PFSK-1 (cell line): ENCODE data around the gene SRGAP3.

Experiments
- POLR2AphosphoS5 ChIP-seq: IDR thresholded peaks from 2 replicates; pipeline ENCODE4 v1.6.1; 2012; ENCODE audit warnings: low read depth, mild to moderate bottlenecking, control low read depth, low read length, moderate library complexity
- REST ChIP-seq, 2 experiments: IDR thresholded peaks; 2 replicates each; pipeline versions ENCODE4 v1.6.1 to v1.8.0; 2011 to 2012; ENCODE audit warnings: low read depth in 2 of 2, low read length in 2 of 2, control low read depth in 1 of 2, inconsistent platforms in 1 of 2, mild to moderate bottlenecking in 1 of 2, moderate library complexity in 1 of 2; ENCODE audit not compliant: insufficient read depth in 1 of 2
- TAF1 ChIP-seq: IDR thresholded peaks from 2 replicates; pipeline ENCODE4 v1.6.1; 2012; ENCODE audit warnings: low read length, control low read depth, borderline replicate concordance; ENCODE audit not compliant: insufficient read depth

GRCh38 chr3:8976540-8977182 lies 272.8 kb downstream of the SRGAP3 start:
- no peak for TF ChIP-seq POLR2AphosphoS5
- TF ChIP-seq TAF1: no peak
- no peak for TF ChIP-seq REST (IDR thresholded peaks at IDR 0.05; ENCODE audit: insufficient read depth in 1 of 2, low read depth in 2 of 2, low read length in 2 of 2)
